K562 (cell line): ENCODE measurements around the gene TOM1L2. TPM values are rescaled to one million over a fixed set of nuclear protein-coding genes. Genes with fewer than 3 reads are reported as not detected.

Experiments
- BMI1 ChIP-seq: fragments of 150-350 bp; IDR thresholded peaks from 2 replicates; pipeline ENCODE4 v1.6.1; 2014; ENCODE audit warnings: low read length
- CXXC5 ChIP-seq: fragments of 250-450 bp; sonication (Bioruptor Pico); IDR thresholded peaks from 2 replicates; pipeline ENCODE4 v1.8.0; 2022; ENCODE audit warnings: inconsistent platforms, mild to moderate bottlenecking, moderate library complexity
- FOXK1 ChIP-seq: sonication (generic); formaldehyde crosslinking; IDR thresholded peaks from 2 replicates; pipeline ENCODE4 v1.8.0; 2022; ENCODE audit warnings: missing genetic modification reagents, mild to moderate bottlenecking, borderline replicate concordance
- FOXO4 ChIP-seq: fragments of 450-650 bp; formaldehyde crosslinking; IDR thresholded peaks from 2 replicates; pipeline ENCODE4 v1.4.0; 2020; ENCODE audit warnings: mild to moderate bottlenecking, moderate library complexity
- HMG20B ChIP-seq: fragments of 250-450 bp; sonication (Bioruptor Pico); IDR thresholded peaks from 2 replicates; pipeline ENCODE4 v1.5.0; 2021; ENCODE audit warnings: mild to moderate bottlenecking
- KDM4B ChIP-seq, 2 experiments: fragments of 450-650 bp in 1 of 2; sonication (generic) in 1 of 2; IDR thresholded peaks; 2 replicates each; pipeline ENCODE4 v1.6.1; 2016 to 2017; ENCODE audit warnings: borderline replicate concordance in 2 of 2, antibody characterized with exemption in 1 of 2, low read depth in 1 of 2, mild to moderate bottlenecking in 1 of 2
- NFE2L1 ChIP-seq: fragments of 450-650 bp; IDR thresholded peaks from 2 replicates; pipeline ENCODE4 v1.6.1; 2016; ENCODE audit warnings: missing genetic modification characterization, low read depth, mild to moderate bottlenecking, missing compliant biosample characterization, moderate library complexity, borderline replicate concordance
- NR2C1 ChIP-seq, 2 experiments: fragments of 450-650 bp; IDR thresholded peaks; 2 replicates each; pipeline ENCODE4 v1.6.1; 2017; ENCODE audit warnings: mild to moderate bottlenecking in 2 of 2, antibody characterized with exemption in 1 of 2, inconsistent platforms in 1 of 2, missing compliant biosample characterization in 1 of 2, missing genetic modification characterization in 1 of 2
- PBX2 ChIP-seq, 2 experiments: IDR thresholded peaks in 1 of 2; conservative IDR thresholded peaks in 1 of 2; 2 replicates each; pipeline ENCODE4 v1.6.1; 2016; ENCODE audit warnings: low read depth in 2 of 2, mild to moderate bottlenecking in 1 of 2, missing compliant biosample characterization in 1 of 2, missing genetic modification characterization in 1 of 2, moderate library complexity in 1 of 2
- PTTG1 ChIP-seq: fragments of 450-650 bp; IDR thresholded peaks from 2 replicates; pipeline ENCODE4 v1.6.1; 2016; ENCODE audit warnings: low read depth, mild to moderate bottlenecking, missing genetic modification characterization, missing compliant biosample characterization
- SRSF7 ChIP-seq: fragments of 200-400 bp; formaldehyde crosslinking; optimal IDR thresholded peaks from 2 replicates; pipeline ENCODE3; 2017; ENCODE audit warnings: mild to moderate bottlenecking, low read depth, low read length
- SUPT5H ChIP-seq: fragments of 450-650 bp; IDR thresholded peaks from 2 replicates; pipeline ENCODE4 v1.6.1; 2016
- ZBTB7A ChIP-seq: IDR thresholded peaks from 2 replicates; pipeline ENCODE4 v1.6.1; 2011; ENCODE audit warnings: low read depth, mild to moderate bottlenecking, low read length, moderate library complexity, borderline replicate concordance; ENCODE audit not compliant: control insufficient read depth
- ZNF146 ChIP-seq: IDR thresholded peaks from one replicate; pipeline ENCODE4 v1.6.1; 2018; ENCODE audit warnings: missing compliant biosample characterization; ENCODE audit not compliant: unreplicated experiment
- polyA plus RNA-seq, 8 experiments: library from polyadenylated mRNA; depleted of rRNA in 4 of 8; stranded (reverse) in 5 of 8; unstranded in 3 of 8; fragments of >200 nt; fragmentation: Nextera tagmentation in 2 of 8; fragmentation: Illumina TruSeq in 1 of 8; extraction: Ambion mirVana in 2 of 8; extraction: Trizol in 1 of 8; gene quantifications; 2 replicates each; pipeline versions ENCODE4 v1.2.1 to v1.2.3, GENCODE V29; 2011 to 2014; ENCODE audit warnings: inconsistent platforms in 1 of 8, missing spikeins in 1 of 8
- total RNA-seq, 7 experiments: library from RNA; depleted of rRNA in 6 of 7; stranded (reverse); fragments of >200 nt in 6 of 7; fragmentation: Illumina TruSeq in 2 of 7; extraction: Trizol in 2 of 7; gene quantifications; 2 replicates each; pipeline versions ENCODE4 v1.2.1 to v1.2.3, GENCODE V29; 2011 to 2021; ENCODE audit warnings: low replicate concordance in 1 of 7

TOM1L2 gene
- total and polyA plus RNA-seq, 9 of the 15 experiments (the other 6 are each of a cell fraction or from before 2014, with no cell fraction given) = 0.07 to 6.0 (median 2.5) TPM

GRCh38 chr17:17972126-17972951 lies at the start of gene TOM1L2, which contains the start of gene DRC3 (continued):
- TF ChIP-seq PBX2 (CRISPR knock-in tag; IDR thresholded peaks at IDR 0.05; ENCODE audit: low read depth) (peak; percentile 91), PBX2 (tag; conservative IDR thresholded peaks at IDR 0.05; ENCODE audit: low read depth) (peak; percentile 100), FOXO4 (no peak), CXXC5 (CRISPR knock-in tag) (peak; percentile 71; the same call in 1 of the 2 replicates), HMG20B (CRISPR knock-in tag) (no peak), ZBTB7A (no peak; the same call in 1 of the 2 replicates), NR2C1 (IDR thresholded peaks at IDR 0.05) (peak; percentile 95), NR2C1 (tag; IDR thresholded peaks at IDR 0.05) (peak; percentile 96), KDM4B (IDR thresholded peaks at IDR 0.05; ENCODE audit: borderline replicate concordance in 2 of 2, low read depth in 1 of 2) (no peak), PTTG1 (tag) (no peak), FOXK1 (CRISPR knock-in tag) (no peak), NFE2L1 (tag) (no peak), ZNF146 (CRISPR knock-in tag) (no peak), SRSF7 (no peak), BMI1 (peak; percentile 62; the same call in 1 of the 2 replicates), SUPT5H (peak; percentile 33; the same call in 1 of the 2 replicates)
